K562 (cell line): ENCODE measurements around the gene POMGNT2. TPM values are rescaled to one million over a fixed set of nuclear protein-coding genes. Genes with fewer than 3 reads are reported as not detected.

ENCODE experiments used
- BRCA1 ChIP-seq, 2 experiments: fragments of 450-650 bp in 1 of 2; sonication (generic) in 1 of 2; formaldehyde crosslinking in 1 of 2; IDR thresholded peaks; 2 replicates each; pipeline versions ENCODE4 v1.5.0 to v1.6.1; 2017 to 2020; ENCODE audit warnings: mild to moderate bottlenecking in 1 of 2, missing genetic modification reagents in 1 of 2
- BRD4 ChIP-seq: fragments of 200-600 bp; sonication (generic); IDR thresholded peaks from 2 replicates; pipeline ENCODE4 v1.6.1; 2017; ENCODE audit warnings: inconsistent platforms
- BRD9 ChIP-seq: fragments of 450-650 bp; IDR thresholded peaks from 2 replicates; pipeline ENCODE4 v1.6.1; 2018; ENCODE audit warnings: low read depth; ENCODE audit not compliant: partially characterized antibody
- CBX5 ChIP-seq: IDR thresholded peaks from 2 replicates; pipeline ENCODE4 v1.6.1; 2014; ENCODE audit warnings: low read depth, borderline replicate concordance
- ERF ChIP-seq: fragments of 450-650 bp; formaldehyde crosslinking; IDR thresholded peaks from 2 replicates; pipeline ENCODE4 v1.4.0; 2020; ENCODE audit warnings: mild to moderate bottlenecking, mixed read lengths
- ESRRA ChIP-seq: fragments of 450-650 bp; IDR thresholded peaks from 2 replicates; pipeline ENCODE4 v1.6.1; 2014; ENCODE audit warnings: low read depth, mild to moderate bottlenecking, moderate library complexity, borderline replicate concordance
- ETV5 ChIP-seq: sonication (generic); formaldehyde crosslinking; IDR thresholded peaks from 2 replicates; pipeline ENCODE4 v1.4.0; 2020; ENCODE audit warnings: low read depth, mild to moderate bottlenecking, missing genetic modification reagents
- FOSL1 ChIP-seq: fragments of 200-800 bp; sonication (Bioruptor generic); conservative IDR thresholded peaks from 2 replicates; pipeline ENCODE4 v1.6.1; 2016; ENCODE audit warnings: missing genetic modification characterization, missing compliant biosample characterization
- KDM4B ChIP-seq, 2 experiments: fragments of 450-650 bp in 1 of 2; sonication (generic) in 1 of 2; IDR thresholded peaks; 2 replicates each; pipeline ENCODE4 v1.6.1; 2016 to 2017; ENCODE audit warnings: borderline replicate concordance in 2 of 2, antibody characterized with exemption in 1 of 2, low read depth in 1 of 2, mild to moderate bottlenecking in 1 of 2
- MTA3 ChIP-seq: fragments of 450-650 bp; formaldehyde crosslinking; IDR thresholded peaks from 2 replicates; pipeline ENCODE4 v1.6.1; 2017; ENCODE audit warnings: mild to moderate bottlenecking, borderline replicate concordance
- NR4A1 ChIP-seq, 2 experiments: fragments of 250-450 bp in 1 of 2; fragments of 450-650 bp in 1 of 2; sonication (Bioruptor Pico) in 1 of 2; IDR thresholded peaks; 2 replicates each; pipeline versions ENCODE4 v1.4.0 to v1.6.1; 2016 to 2020; ENCODE audit warnings: mild to moderate bottlenecking in 2 of 2, missing compliant biosample characterization in 1 of 2, missing genetic modification characterization in 1 of 2, moderate library complexity in 1 of 2
- NRF1 ChIP-seq, 2 experiments: fragments of 450-650 bp; IDR thresholded peaks in 1 of 2; conservative IDR thresholded peaks in 1 of 2; 2 replicates each; pipeline ENCODE4 v1.6.1; 2014; ENCODE audit warnings: mild to moderate bottlenecking in 2 of 2
- RAD21 ChIP-seq, 2 experiments: fragments of 250-450 bp in 1 of 2; fragments of 450-650 bp in 1 of 2; sonication (Bioruptor Pico) in 1 of 2; formaldehyde crosslinking in 1 of 2; IDR thresholded peaks in 1 of 2; conservative IDR thresholded peaks in 1 of 2; 2 replicates each; pipeline versions ENCODE4 v1.4.0 to v1.8.0; 2020 to 2022; ENCODE audit warnings: mild to moderate bottlenecking in 2 of 2, moderate library complexity in 1 of 2
- ZC3H4 ChIP-seq: sonication (generic); formaldehyde crosslinking; IDR thresholded peaks from 2 replicates; pipeline ENCODE4 v1.9.0; 2021; ENCODE audit warnings: missing genetic modification reagents, borderline replicate concordance
- polyA plus RNA-seq, 8 experiments: library from polyadenylated mRNA; depleted of rRNA in 4 of 8; stranded (reverse) in 5 of 8; unstranded in 3 of 8; fragments of >200 nt; fragmentation: Nextera tagmentation in 2 of 8; fragmentation: Illumina TruSeq in 1 of 8; extraction: Ambion mirVana in 2 of 8; extraction: Trizol in 1 of 8; gene quantifications; 2 replicates each; pipeline versions ENCODE4 v1.2.1 to v1.2.3, GENCODE V29; 2011 to 2014; ENCODE audit warnings: inconsistent platforms in 1 of 8, missing spikeins in 1 of 8
- total RNA-seq, 7 experiments: library from RNA; depleted of rRNA in 6 of 7; stranded (reverse); fragments of >200 nt in 6 of 7; fragmentation: Illumina TruSeq in 2 of 7; extraction: Trizol in 2 of 7; gene quantifications; 2 replicates each; pipeline versions ENCODE4 v1.2.1 to v1.2.3, GENCODE V29; 2011 to 2021; ENCODE audit warnings: low replicate concordance in 1 of 7
- TF ChIP-seq, protein P1 (sequence below): conservative IDR thresholded peaks from 2 replicates; pipeline ENCODE4 v1.6.1; 2011; ENCODE audit warnings: low read depth, mild to moderate bottlenecking, low read length; ENCODE audit not compliant: control insufficient read depth
- TF ChIP-seq, protein P2 (sequence below), 2 experiments: fragments of 450-650 bp in 1 of 2; sonication (generic) in 1 of 2; formaldehyde crosslinking in 1 of 2; IDR thresholded peaks in 1 of 2; conservative IDR thresholded peaks in 1 of 2; 2 replicates each; pipeline versions ENCODE4 v1.6.1 to v1.8.1; 2016 to 2023; ENCODE audit warnings: mild to moderate bottlenecking in 2 of 2, moderate library complexity in 2 of 2, inconsistent platforms in 1 of 2, missing genetic modification reagents in 1 of 2
- TF ChIP-seq, protein P3 (sequence below): sonication (generic); formaldehyde crosslinking; IDR thresholded peaks from 2 replicates; pipeline ENCODE4 v1.5.0; 2020; ENCODE audit warnings: missing genetic modification reagents

Gene POMGNT2
- total and polyA plus RNA-seq, 9 of the 15 experiments (the other 6 are each of a cell fraction or from before 2014, with no cell fraction given), result 0.65 to 14.1 (median 10.3) TPM

DNA sequence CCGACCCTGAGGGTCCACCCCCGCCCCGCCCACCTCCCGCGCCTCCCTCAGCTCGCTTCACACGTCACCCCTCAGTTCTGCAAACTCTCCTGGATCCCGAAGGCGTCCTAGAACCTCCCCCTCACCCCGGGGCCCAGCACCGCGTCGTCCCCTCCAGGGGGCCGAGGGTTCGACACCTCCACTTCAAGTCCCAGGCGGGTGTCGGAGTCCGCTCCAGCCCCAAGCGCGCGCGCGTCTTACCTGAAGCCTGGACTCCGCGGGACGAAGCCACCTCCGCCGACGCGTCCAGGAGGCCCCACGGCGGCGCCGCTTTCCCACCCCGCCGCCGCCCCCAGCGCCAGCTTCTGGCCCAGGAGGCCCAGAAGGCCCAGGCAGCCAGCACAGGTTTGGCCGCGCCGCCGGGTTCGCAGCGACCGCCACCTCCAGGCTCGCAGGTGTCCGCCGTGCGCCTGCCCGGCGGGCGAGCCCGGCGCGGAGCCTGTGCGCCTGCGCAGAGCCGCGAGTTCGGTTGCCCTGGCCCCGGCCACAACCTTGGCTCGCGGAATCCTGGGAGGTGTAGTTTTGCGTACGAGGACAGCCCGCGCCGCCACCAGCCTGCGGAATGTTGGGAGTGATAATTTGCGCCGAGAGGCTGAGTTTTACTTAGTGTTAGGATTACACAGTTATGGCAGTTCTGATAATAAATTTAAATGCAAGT lies at the start of gene POMGNT2 (continued):
- TF ChIP-seq ETV5 (CRISPR knock-in tag) (no peak), ERF (CRISPR knock-in tag) (0 out of 2 replicates have a peak, but pooled peaks have one; percentile 51), ESRRA (peak; percentile 60; the same call in 1 of the 2 replicates), BRCA1 (IDR thresholded peaks at IDR 0.05) (no peak), BRCA1 (CRISPR knock-in tag; IDR thresholded peaks at IDR 0.05) (no peak), ZC3H4 (CRISPR knock-in tag) (no peak), KDM4B (IDR thresholded peaks at IDR 0.05; ENCODE audit: borderline replicate concordance in 2 of 2, low read depth in 1 of 2) (no peak), BRD9 (no peak), NR4A1 (CRISPR knock-in tag; IDR thresholded peaks at IDR 0.05) (no peak), NR4A1 (tag; IDR thresholded peaks at IDR 0.05) (peak; percentile 63; the same call in 1 of the 2 replicates), CBX5 (no peak), RAD21 (CRISPR knock-in tag; conservative IDR thresholded peaks at IDR 0.05 in 1 of 2, IDR thresholded peaks at IDR 0.05 in 1 of 2) (no peak), BRD4 (no peak), NRF1 (conservative IDR thresholded peaks at IDR 0.05 in 1 of 2, IDR thresholded peaks at IDR 0.05 in 1 of 2) (peak; percentile 97), FOSL1 (tag) (no peak), MTA3 (peak; percentile 84; the same call in 1 of the 2 replicates)
- TF ChIP-seq, protein P1, sequence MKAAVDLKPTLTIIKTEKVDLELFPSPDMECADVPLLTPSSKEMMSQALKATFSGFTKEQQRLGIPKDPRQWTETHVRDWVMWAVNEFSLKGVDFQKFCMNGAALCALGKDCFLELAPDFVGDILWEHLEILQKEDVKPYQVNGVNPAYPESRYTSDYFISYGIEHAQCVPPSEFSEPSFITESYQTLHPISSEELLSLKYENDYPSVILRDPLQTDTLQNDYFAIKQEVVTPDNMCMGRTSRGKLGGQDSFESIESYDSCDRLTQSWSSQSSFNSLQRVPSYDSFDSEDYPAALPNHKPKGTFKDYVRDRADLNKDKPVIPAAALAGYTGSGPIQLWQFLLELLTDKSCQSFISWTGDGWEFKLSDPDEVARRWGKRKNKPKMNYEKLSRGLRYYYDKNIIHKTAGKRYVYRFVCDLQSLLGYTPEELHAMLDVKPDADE, result peak; percentile 67; the same call in 1 of the 2 replicates
- TF ChIP-seq, protein P2, sequence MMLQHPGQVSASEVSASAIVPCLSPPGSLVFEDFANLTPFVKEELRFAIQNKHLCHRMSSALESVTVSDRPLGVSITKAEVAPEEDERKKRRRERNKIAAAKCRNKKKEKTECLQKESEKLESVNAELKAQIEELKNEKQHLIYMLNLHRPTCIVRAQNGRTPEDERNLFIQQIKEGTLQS (IDR thresholded peaks at IDR 0.05), result no peak
- TF ChIP-seq, protein P2 (CRISPR knock-in tag; conservative IDR thresholded peaks at IDR 0.05), result no peak
- TF ChIP-seq, protein P3, sequence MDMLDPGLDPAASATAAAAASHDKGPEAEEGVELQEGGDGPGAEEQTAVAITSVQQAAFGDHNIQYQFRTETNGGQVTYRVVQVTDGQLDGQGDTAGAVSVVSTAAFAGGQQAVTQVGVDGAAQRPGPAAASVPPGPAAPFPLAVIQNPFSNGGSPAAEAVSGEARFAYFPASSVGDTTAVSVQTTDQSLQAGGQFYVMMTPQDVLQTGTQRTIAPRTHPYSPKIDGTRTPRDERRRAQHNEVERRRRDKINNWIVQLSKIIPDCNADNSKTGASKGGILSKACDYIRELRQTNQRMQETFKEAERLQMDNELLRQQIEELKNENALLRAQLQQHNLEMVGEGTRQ (CRISPR knock-in tag), result no peak
